ENCODE results near the gene CADPS.

GRCh38 chr3:62600033-62600432 lies 275.2 kb downstream of the CADPS start:
- TF ChIP-seq CTCF (IDR thresholded peaks at IDR 0.05; ENCODE audit: poor library complexity, severe bottlenecking) (no peak), POLR2AphosphoS5 (IDR thresholded peaks at IDR 0.05) (no peak)

All from neural cell (in vitro differentiated cells).